Measurements from ENCODE around the gene OR12D3. TPM values are rescaled to one million over a fixed set of nuclear protein-coding genes. Genes with fewer than 3 reads are reported as not detected.
"Not testable (repeated sequence)": the region's sequence is repeated elsewhere in the genome, so short reads cannot be mapped to it uniquely, and the experiment has no call there.

OR12D3 gene
- total RNA-seq, 6 donors from 2014 or later = not detected

DNA sequence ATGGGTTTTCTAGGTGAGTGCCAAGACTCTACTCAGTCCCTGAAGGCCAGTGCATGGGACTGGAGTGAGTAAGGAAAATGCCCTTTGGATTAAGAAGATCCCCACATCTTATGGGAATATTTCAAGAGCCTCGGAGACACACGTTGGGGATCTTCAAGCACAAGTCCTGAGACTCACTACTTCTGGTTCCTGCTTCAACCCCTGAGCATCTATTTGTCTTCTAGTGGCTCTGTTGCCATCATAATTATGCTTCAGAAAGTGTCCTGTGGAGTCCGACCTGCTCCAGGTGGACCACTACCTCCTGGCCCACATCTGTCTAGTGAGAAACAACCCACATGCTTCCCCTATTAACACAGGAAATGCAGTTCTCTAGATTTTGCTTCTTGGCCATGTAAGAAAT, 6.3 kb downstream of the OR12D3 start, which contains the start of gene OR5V1:
Gene OR5V1 (minus strand): TSS at position 101 of the 400 bp plus-strand sequence. CDS start 12,670 bp downstream, outside the sequence.
- WGBS, 2 donors = 81 to 86% methylated on average over 3 of the region's 3 CpGs
- Histone ChIP-seq H3K4me1 (no peaks in the 10 kb centered on the region), H3K27ac (no peak within 1 kb of the TSS), H3K36me3 (no peaks in the 10 kb centered on the region), H3K4me3 (no peak within 1 kb of the TSS), H3K9me3 (no peaks in the 10 kb centered on the region), H3K27me3 (no peaks in the 10 kb centered on the region)
- ATAC-seq (ENCODE audit: low FRiP score in 2 of 2) = no peak
- no peak for DNase-seq
- TF ChIP-seq POLR2AphosphoS5 (IDR thresholded peaks at IDR 0.05) = no peak
- TF ChIP-seq EP300 (IDR thresholded peaks at IDR 0.05) = no peak
- no peak for TF ChIP-seq POLR2A (IDR thresholded peaks at IDR 0.05)
- TF ChIP-seq, protein P1, sequence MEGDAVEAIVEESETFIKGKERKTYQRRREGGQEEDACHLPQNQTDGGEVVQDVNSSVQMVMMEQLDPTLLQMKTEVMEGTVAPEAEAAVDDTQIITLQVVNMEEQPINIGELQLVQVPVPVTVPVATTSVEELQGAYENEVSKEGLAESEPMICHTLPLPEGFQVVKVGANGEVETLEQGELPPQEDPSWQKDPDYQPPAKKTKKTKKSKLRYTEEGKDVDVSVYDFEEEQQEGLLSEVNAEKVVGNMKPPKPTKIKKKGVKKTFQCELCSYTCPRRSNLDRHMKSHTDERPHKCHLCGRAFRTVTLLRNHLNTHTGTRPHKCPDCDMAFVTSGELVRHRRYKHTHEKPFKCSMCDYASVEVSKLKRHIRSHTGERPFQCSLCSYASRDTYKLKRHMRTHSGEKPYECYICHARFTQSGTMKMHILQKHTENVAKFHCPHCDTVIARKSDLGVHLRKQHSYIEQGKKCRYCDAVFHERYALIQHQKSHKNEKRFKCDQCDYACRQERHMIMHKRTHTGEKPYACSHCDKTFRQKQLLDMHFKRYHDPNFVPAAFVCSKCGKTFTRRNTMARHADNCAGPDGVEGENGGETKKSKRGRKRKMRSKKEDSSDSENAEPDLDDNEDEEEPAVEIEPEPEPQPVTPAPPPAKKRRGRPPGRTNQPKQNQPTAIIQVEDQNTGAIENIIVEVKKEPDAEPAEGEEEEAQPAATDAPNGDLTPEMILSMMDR (IDR thresholded peaks at IDR 0.05) = no peak

DNA sequence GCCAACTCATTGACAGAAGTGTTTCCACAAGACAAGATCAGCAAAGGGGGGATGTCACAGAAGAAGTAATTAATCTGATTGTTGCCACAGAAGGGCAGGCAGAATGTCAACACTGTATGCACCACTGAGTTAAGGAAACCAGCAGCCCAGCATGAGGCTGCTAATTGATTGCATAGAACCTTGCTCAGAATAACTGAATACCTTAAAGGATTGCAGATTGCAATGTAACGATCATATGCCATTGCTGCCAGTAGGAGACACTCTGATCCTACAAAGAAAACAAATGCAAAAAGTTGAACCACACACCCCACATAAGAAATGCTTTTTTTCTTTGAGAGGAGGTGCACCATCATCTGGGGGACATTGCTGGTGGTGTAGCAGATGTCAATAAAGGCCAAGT, 19.5 kb downstream of the OR12D3 start:
- Histone ChIP-seq H3K4me3 (no peak overlapping the region), H3K27me3 (no peaks in the 10 kb centered on the region), H3K27ac (no peak overlapping the region), H3K9me3 (peaks cover 0 to 4% (median 0%) of the 10 kb centered on the region in 4 donors), H3K4me1 (no peaks in the 10 kb centered on the region), H3K36me3 (no peaks in the 10 kb centered on the region)
- no peak for ATAC-seq (ENCODE audit: low FRiP score in 2 of 2)
- 42 to 47% methylated on average over 1 of the region's 1 CpG for WGBS, 2 donors
- no peak for TF ChIP-seq POLR2A (IDR thresholded peaks at IDR 0.05)
- TF ChIP-seq POLR2AphosphoS5 (IDR thresholded peaks at IDR 0.05) = no peak
- no peak for TF ChIP-seq EP300 (IDR thresholded peaks at IDR 0.05)
- TF ChIP-seq, protein P1 (IDR thresholded peaks at IDR 0.05) = no peak
- DNase-seq = no peak

DNA sequence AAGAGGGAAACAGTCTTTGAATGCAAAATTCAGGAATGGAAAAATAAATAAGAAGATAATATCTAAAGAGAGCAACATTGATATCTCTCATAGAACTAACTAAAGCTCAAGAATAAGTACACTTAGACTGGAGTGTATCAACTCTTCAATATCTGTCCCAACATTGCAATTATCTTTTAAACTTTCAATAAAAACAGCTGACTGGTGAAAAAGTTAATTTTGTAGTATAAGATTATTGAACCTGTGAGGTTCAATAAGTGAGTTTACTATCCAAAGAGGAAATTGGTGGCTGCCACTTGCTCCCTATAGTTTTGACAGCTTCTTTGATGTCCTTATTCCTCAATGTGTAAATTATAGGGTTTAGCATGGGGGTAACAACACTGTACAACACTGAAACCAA, 20.1 kb downstream of the OR12D3 start:
- H3K9me3 ChIP-seq = peaks cover 0 to 4% (median 0%) of the 10 kb centered on the region in 4 donors
- DNase-seq (no peak), ATAC-seq (ENCODE audit: low FRiP score in 2 of 2) (no peak)
- no peaks in the 10 kb centered on the region for H3K4me1 ChIP-seq
- H3K27ac ChIP-seq = no peak overlapping the region
- TF ChIP-seq, protein P1 (IDR thresholded peaks at IDR 0.05) = no peak
- no peak for TF ChIP-seq POLR2AphosphoS5 (IDR thresholded peaks at IDR 0.05)
- no peak for TF ChIP-seq EP300 (IDR thresholded peaks at IDR 0.05)
- no peak for TF ChIP-seq POLR2A (IDR thresholded peaks at IDR 0.05)
- H3K4me3 ChIP-seq = no peak overlapping the region
- no peaks in the 10 kb centered on the region for H3K27me3 ChIP-seq
- H3K36me3 ChIP-seq = no peaks in the 10 kb centered on the region

DNA sequence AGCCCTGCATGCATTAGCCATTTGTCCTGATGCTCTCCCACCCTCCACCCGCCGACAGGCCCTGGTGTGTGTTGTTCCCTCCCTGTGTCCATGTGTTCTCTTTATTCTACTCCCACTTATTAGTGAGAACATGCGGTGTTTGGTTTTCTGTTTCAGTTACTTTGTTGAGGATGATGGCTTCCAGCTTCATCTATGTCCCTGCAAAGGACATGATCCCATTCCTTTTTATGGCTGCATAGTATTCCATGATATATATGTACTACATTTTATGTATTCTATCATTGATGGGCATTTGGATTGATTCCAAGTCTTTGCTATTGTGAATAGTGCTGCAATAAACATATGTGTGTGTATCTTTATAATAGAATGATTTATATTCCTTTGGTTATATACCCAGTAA, 25.7 kb downstream of the OR12D3 start:
- not testable (repeated sequence) for H3K4me3 ChIP-seq; DNase-seq; H3K9me3 ChIP-seq; ATAC-seq (ENCODE audit: low FRiP score in 2 of 2); H3K4me1 ChIP-seq; H3K36me3 ChIP-seq; H3K27ac ChIP-seq; H3K27me3 ChIP-seq
- WGBS, 2 donors = 92 to 98% methylated on average over 3 of the region's 3 CpGs

DNA sequence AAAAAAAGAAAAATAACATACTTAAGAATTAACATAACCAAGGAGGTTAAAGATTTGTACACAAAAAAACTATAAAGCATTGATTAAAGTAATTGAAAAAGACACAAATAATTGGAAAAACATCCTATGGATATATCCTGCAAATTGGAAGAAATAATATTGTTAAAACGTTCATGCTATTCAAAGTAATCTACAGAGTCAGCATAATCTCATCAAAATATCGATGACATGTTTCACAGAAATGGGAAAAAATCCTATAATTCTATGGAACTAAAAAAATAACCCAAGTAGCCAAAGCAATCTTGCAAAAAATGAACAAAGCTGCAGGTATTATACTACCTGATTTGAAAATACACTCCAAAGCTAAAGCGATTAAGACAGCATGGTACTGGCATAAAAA, 29.7 kb downstream of the OR12D3 start:
- 72 to 78% methylated on average over 3 of the region's 3 CpGs for WGBS, 2 donors
- Histone ChIP-seq H3K9me3 (no peaks in the 10 kb centered on the region), H3K36me3 (no peaks in the 10 kb centered on the region), H3K4me1 (no peaks in the 10 kb centered on the region), H3K27me3 (no peaks in the 10 kb centered on the region), H3K4me3 (no peak overlapping the region), H3K27ac (no peak overlapping the region)
- no peak for TF ChIP-seq POLR2AphosphoS5 (IDR thresholded peaks at IDR 0.05)
- TF ChIP-seq, protein P1 (IDR thresholded peaks at IDR 0.05) = no peak
- no peak for TF ChIP-seq POLR2A (IDR thresholded peaks at IDR 0.05)
- TF ChIP-seq EP300 (IDR thresholded peaks at IDR 0.05) = no peak
- ATAC-seq (ENCODE audit: low FRiP score in 2 of 2) (no peak), DNase-seq (no peak)
